Measurements from ENCODE around the gene NOTCH1.

The NOTCH1 gene

GRCh38 chr9:136531186-136531903 lies 14.5 kb downstream of the NOTCH1 start:
- FAIRE-seq: no peak

- no peak for FAIRE-seq
Observed at GRCh38 chr9:136530461-136531089, 15.3 kb downstream of the NOTCH1 start.

GRCh38 chr9:136529516-136530460 lies 16.1 kb downstream of the NOTCH1 start:
- FAIRE-seq: no peak

- no peak for FAIRE-seq
Observed at GRCh38 chr9:136528716-136529341, 17.0 kb downstream of the NOTCH1 start.

GRCh38 chr9:136527721-136528710 lies 17.8 kb downstream of the NOTCH1 start:
- FAIRE-seq: no peak

- no peak for FAIRE-seq
Observed at GRCh38 chr9:136527131-136527530, 18.7 kb downstream of the NOTCH1 start.

GRCh38 chr9:136526625-136527066 lies 19.2 kb downstream of the NOTCH1 start:
- no peak for FAIRE-seq

GRCh38 chr9:136525841-136526499 lies 19.9 kb downstream of the NOTCH1 start:
- FAIRE-seq: no peak

- FAIRE-seq: no peak
Observed at GRCh38 chr9:136525207-136525606, 20.6 kb downstream of the NOTCH1 start.

GRCh38 chr9:136522314-136523237 lies 23.3 kb downstream of the NOTCH1 start:
- no peak for FAIRE-seq

GRCh38 chr9:136521537-136521936 lies 24.3 kb downstream of the NOTCH1 start:
- FAIRE-seq: no peak

- no peak for FAIRE-seq
Observed at GRCh38 chr9:136520053-136520540, 25.8 kb downstream of the NOTCH1 start.

GRCh38 chr9:136519263-136520052 lies 26.4 kb downstream of the NOTCH1 start:
- no peak for FAIRE-seq

GRCh38 chr9:136518623-136519022 lies 27.2 kb downstream of the NOTCH1 start:
- no peak for FAIRE-seq

GRCh38 chr9:136517950-136518349 lies 27.9 kb downstream of the NOTCH1 start:
- FAIRE-seq: no peak

GRCh38 chr9:136517012-136517743 lies 28.7 kb downstream of the NOTCH1 start:
- no peak for FAIRE-seq

- FAIRE-seq: no peak
Observed at GRCh38 chr9:136516191-136516654, 29.6 kb downstream of the NOTCH1 start.

GRCh38 chr9:136515276-136515675 lies 30.6 kb downstream of the NOTCH1 start:
- FAIRE-seq: no peak
